Astrocyte (in vitro differentiated cells and primary cell): ENCODE measurements around the gene OSCP1. TPM values are rescaled to one million over a fixed set of nuclear protein-coding genes. Genes with fewer than 3 reads are reported as not detected.

ENCODE experiments used
- DNase-seq: peaks from one replicate; pipeline ENCODE4 v3.0.0-alpha.2; 2010; ENCODE audit warnings: low read depth
- FAIRE-seq: peaks from 2 replicates; lab custom pipeline; 2011; peaks lifted over from hg19 to GRCh38; lab: Jason Lieb, UNC
- H2AFZ ChIP-seq: 2 replicates; pipeline ENCODE4 v1.6.0; 2012; ENCODE audit warnings: low read depth, low read length, inconsistent platforms
- H3K27ac ChIP-seq: 2 replicates; pipeline ENCODE4 v1.5.1; 2011; ENCODE audit warnings: low read depth, low read length, inconsistent platforms
- H3K27me3 ChIP-seq: 2 replicates; pipeline ENCODE4 v1.6.0; 2011; ENCODE audit warnings: low read length, inconsistent platforms; ENCODE audit not compliant: insufficient read depth
- H3K36me3 ChIP-seq: 2 replicates; pipeline ENCODE4 v1.5.1; 2011; ENCODE audit warnings: low read length, inconsistent platforms; ENCODE audit not compliant: insufficient read depth
- H3K4me1 ChIP-seq: 2 replicates; pipeline ENCODE4 v1.5.1; 2011; ENCODE audit warnings: low read length, inconsistent platforms; ENCODE audit not compliant: insufficient read depth
- H3K4me2 ChIP-seq: 2 replicates; pipeline ENCODE4 v1.6.0; 2012; ENCODE audit warnings: low read length, inconsistent platforms
- H3K4me3 ChIP-seq: 2 replicates; pipeline ENCODE4 v1.5.1; 2011; ENCODE audit warnings: low read depth, mild to moderate bottlenecking, low read length, inconsistent platforms; ENCODE audit not compliant: insufficient read depth
- H3K79me2 ChIP-seq: 2 replicates; pipeline ENCODE4 v1.6.0; 2012; ENCODE audit warnings: mild to moderate bottlenecking, low read length, inconsistent platforms; ENCODE audit not compliant: insufficient read depth
- H3K9ac ChIP-seq: 2 replicates; pipeline ENCODE4 v1.6.0; 2012; ENCODE audit warnings: mild to moderate bottlenecking, low read length, inconsistent platforms
- H3K9me3 ChIP-seq: 2 replicates; pipeline ENCODE4 v1.5.1; 2012; ENCODE audit warnings: low read depth, mild to moderate bottlenecking, low read length, inconsistent platforms; ENCODE audit not compliant: insufficient read depth
- H4K20me1 ChIP-seq: 2 replicates; pipeline ENCODE4 v1.6.0; 2012; ENCODE audit warnings: low read length, inconsistent platforms; ENCODE audit not compliant: insufficient read depth
- H3K27ac Mint-ChIP-seq: one replicate; pipeline ENCODE4 v1.8.0; 2021; ENCODE audit warnings: mild to moderate bottlenecking, mixed read lengths; ENCODE audit not compliant: unreplicated experiment
- H3K27me3 Mint-ChIP-seq: one replicate; pipeline ENCODE4 v1.8.0; 2021; ENCODE audit warnings: low read depth, mixed read lengths; ENCODE audit not compliant: unreplicated experiment
- H3K36me3 Mint-ChIP-seq: one replicate; pipeline ENCODE4 v1.8.0; 2021; ENCODE audit warnings: low read depth, mixed read lengths; ENCODE audit not compliant: unreplicated experiment
- H3K4me1 Mint-ChIP-seq: one replicate; pipeline ENCODE4 v1.8.0; 2021; ENCODE audit warnings: low read depth, mixed read lengths; ENCODE audit not compliant: unreplicated experiment
- H3K4me3 Mint-ChIP-seq: one replicate; pipeline ENCODE4 v1.8.0; 2021; ENCODE audit warnings: mild to moderate bottlenecking, moderate library complexity, mixed read lengths; ENCODE audit not compliant: unreplicated experiment
- H3K9me3 Mint-ChIP-seq: one replicate; pipeline ENCODE4 v1.8.0; 2021; ENCODE audit warnings: mild to moderate bottlenecking, mixed read lengths; ENCODE audit not compliant: unreplicated experiment
- EZH2 ChIP-seq: IDR thresholded peaks from 2 replicates; pipeline ENCODE4 v1.6.1; 2012; ENCODE audit warnings: mild to moderate bottlenecking, low read length, inconsistent platforms; ENCODE audit not compliant: insufficient read depth
- total RNA-seq: library from RNA; stranded (reverse); gene quantifications from 2 replicates; pipeline ENCODE4 v1.2.1, GENCODE V29; 2021
- TF ChIP-seq, protein P1 (sequence below): IDR thresholded peaks from 2 replicates; pipeline ENCODE4 v1.5.1; 2011; ENCODE audit warnings: low read depth, mild to moderate bottlenecking, inconsistent platforms, low read length, moderate library complexity; ENCODE audit not compliant: insufficient read depth

Gene OSCP1
- total RNA-seq, 1 donor from 2014 or later: 6.3 TPM

DNA sequence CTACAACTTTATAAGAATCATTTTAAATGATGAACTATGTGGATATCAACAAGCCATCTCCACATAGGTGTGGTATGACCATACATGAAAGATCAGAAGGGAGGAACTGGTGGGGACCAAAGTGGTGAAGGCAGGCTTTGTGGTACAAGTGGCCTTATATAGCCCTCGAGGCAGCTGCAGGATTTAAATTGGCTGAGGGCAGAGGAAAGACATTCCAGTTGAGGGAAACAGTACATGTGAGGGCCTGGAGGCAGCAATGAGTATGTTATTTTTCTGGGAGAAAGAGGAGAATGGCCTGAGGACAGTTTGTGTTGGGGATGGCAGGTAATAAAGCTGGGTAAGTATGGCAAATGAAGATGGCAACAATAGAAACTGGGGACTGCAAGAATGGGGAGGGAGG is 17.1 kb downstream of the OSCP1 start:
- H3K79me2 ChIP-seq: no peaks in the 10 kb centered on the region

DNA sequence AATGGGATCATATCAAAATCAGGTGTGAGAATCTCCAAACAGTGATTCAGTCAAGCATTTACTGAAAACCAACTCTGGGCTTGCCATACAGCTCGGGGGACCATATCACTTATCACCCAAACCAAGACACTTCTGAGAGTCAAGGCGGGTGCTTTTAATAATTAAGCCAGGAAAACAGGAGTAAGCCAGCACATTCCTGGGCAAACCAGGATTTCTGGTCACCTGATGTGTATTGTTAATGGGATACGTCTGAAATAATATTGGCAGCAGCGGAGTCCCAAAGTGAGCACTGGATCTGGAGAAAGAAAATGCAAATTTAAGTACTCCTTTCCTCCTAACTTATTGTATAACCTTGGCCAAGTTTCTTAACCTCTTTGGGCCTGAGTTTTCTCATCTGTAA is 17.6 kb downstream of the OSCP1 start:
- Histone ChIP-seq H3K36me3 (peaks cover 2% of the 10 kb centered on the region), H3K9ac (no peak overlapping the region), H3K9me3 (no peaks in the 10 kb centered on the region), H3K79me2 (no peaks in the 10 kb centered on the region), H3K27me3 (no peaks in the 10 kb centered on the region), H2AFZ (no peak overlapping the region), H3K27ac (no peak overlapping the region), H3K4me2 (no peak overlapping the region), H4K20me1 (no peaks in the 10 kb centered on the region), H3K4me3 (no peak overlapping the region), H3K4me1 (peaks cover 4% of the 10 kb centered on the region)
- no peak for DNase-seq
- Mint-ChIP-seq H3K27ac (no peak overlapping the region), H3K36me3 (peaks cover 18% of the 10 kb centered on the region), H3K27me3 (peaks cover 5% of the 10 kb centered on the region), H3K4me3 (no peak overlapping the region), H3K9me3 (no peaks in the 10 kb centered on the region), H3K4me1 (peaks cover 9% of the 10 kb centered on the region)
- TF ChIP-seq, protein P1, sequence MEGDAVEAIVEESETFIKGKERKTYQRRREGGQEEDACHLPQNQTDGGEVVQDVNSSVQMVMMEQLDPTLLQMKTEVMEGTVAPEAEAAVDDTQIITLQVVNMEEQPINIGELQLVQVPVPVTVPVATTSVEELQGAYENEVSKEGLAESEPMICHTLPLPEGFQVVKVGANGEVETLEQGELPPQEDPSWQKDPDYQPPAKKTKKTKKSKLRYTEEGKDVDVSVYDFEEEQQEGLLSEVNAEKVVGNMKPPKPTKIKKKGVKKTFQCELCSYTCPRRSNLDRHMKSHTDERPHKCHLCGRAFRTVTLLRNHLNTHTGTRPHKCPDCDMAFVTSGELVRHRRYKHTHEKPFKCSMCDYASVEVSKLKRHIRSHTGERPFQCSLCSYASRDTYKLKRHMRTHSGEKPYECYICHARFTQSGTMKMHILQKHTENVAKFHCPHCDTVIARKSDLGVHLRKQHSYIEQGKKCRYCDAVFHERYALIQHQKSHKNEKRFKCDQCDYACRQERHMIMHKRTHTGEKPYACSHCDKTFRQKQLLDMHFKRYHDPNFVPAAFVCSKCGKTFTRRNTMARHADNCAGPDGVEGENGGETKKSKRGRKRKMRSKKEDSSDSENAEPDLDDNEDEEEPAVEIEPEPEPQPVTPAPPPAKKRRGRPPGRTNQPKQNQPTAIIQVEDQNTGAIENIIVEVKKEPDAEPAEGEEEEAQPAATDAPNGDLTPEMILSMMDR: no peak
- no peak for TF ChIP-seq EZH2
- no peak for FAIRE-seq

More for the DNA sequence above, 17.1 kb downstream of the OSCP1 start:
- Histone ChIP-seq H3K9me3 (no peaks in the 10 kb centered on the region), H3K27me3 (no peaks in the 10 kb centered on the region), H4K20me1 (no peaks in the 10 kb centered on the region), H3K4me3 (no peak overlapping the region), H3K4me1 (peaks cover 4% of the 10 kb centered on the region), H3K9ac (no peak overlapping the region), H3K27ac (no peak overlapping the region), H3K36me3 (peaks cover 2% of the 10 kb centered on the region), H3K4me2 (no peak overlapping the region), H2AFZ (no peak overlapping the region)
- Mint-ChIP-seq H3K36me3 (peaks cover 18% of the 10 kb centered on the region), H3K27ac (no peak overlapping the region), H3K4me1 (peaks cover 9% of the 10 kb centered on the region), H3K9me3 (no peaks in the 10 kb centered on the region), H3K4me3 (no peak overlapping the region), H3K27me3 (peaks cover 5% of the 10 kb centered on the region)
- FAIRE-seq (no peak), DNase-seq (no peak)
- TF ChIP-seq, protein P1: no peak
- TF ChIP-seq EZH2: no peak

DNA sequence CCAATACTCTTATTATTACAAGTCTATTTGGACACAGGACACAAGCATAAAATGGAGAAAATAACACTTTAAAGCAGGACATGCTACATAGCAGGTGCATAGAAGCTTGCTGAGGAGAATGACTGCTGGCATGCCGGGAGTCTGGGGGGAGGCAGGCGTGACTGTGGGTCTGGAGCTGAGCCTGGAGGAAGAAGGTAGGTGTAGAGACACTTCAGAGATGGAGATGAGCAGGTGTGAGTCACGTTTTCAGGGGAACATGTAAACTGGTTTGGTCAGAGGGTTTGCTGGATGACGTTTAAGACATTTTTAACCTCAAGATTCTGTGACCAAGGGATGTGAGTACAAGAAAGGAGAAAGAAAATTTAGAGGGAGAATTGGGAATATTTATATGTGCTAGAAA is 24.5 kb downstream of the OSCP1 start:
- Mint-ChIP-seq H3K4me1 (peaks cover 4% of the 10 kb centered on the region), H3K9me3 (no peaks in the 10 kb centered on the region), H3K4me3 (no peak overlapping the region), H3K36me3 (peaks cover 6% of the 10 kb centered on the region), H3K27ac (no peak overlapping the region), H3K27me3 (peaks cover under 1% of the 10 kb centered on the region)
- no peak overlapping the region for H3K27ac ChIP-seq
- H3K36me3 ChIP-seq: peaks cover 6% of the 10 kb centered on the region
- H3K4me3 ChIP-seq: no peak overlapping the region
- no peaks in the 10 kb centered on the region for H3K9me3 ChIP-seq
- no peaks in the 10 kb centered on the region for H3K4me1 ChIP-seq
- H3K9ac ChIP-seq: no peak overlapping the region
- H3K4me2 ChIP-seq: no peak overlapping the region
- H4K20me1 ChIP-seq: no peaks in the 10 kb centered on the region
- no peak overlapping the region for H2AFZ ChIP-seq
- H3K27me3 ChIP-seq: no peaks in the 10 kb centered on the region
- DNase-seq (no peak), FAIRE-seq (no peak)
- TF ChIP-seq, protein P1: no peak
- TF ChIP-seq EZH2: no peak
- no peaks in the 10 kb centered on the region for H3K79me2 ChIP-seq
